ENCODE results near the gene RNF222.

GRCh38 chr17:8436844-8437171, 39.2 kb upstream of the RNF222 start:
- TF ChIP-seq POLR2AphosphoS5 (IDR thresholded peaks at IDR 0.05) (no peak), CTCF (IDR thresholded peaks at IDR 0.05) (no peak), POLR2A (IDR thresholded peaks at IDR 0.05) (no peak), EP300 (IDR thresholded peaks at IDR 0.05) (no peak)
